ENCODE measurements around the gene KCNIP1.

GRCh38 chr5:170573114-170573513 is 69.3 kb downstream of the KCNIP1 start:
- TF ChIP-seq CTCF (IDR thresholded peaks at IDR 0.05; ENCODE audit: control extremely low read depth in 1 of 3, insufficient read depth in 1 of 3, low read depth in 1 of 3, low read length in 3 of 3) (no peak), BRCA1 (IDR thresholded peaks at IDR 0.05; ENCODE audit: low read depth, low read length) (no peak), KDM1A (IDR thresholded peaks at IDR 0.05; ENCODE audit: borderline replicate concordance, low read length) (no peak), POLR2A (IDR thresholded peaks at IDR 0.05; ENCODE audit: control extremely low read depth in 1 of 2, low read depth in 2 of 2, low read length in 2 of 2) (no peak), EP300 (IDR thresholded peaks at IDR 0.05; ENCODE audit: borderline replicate concordance in 1 of 2, low read depth in 2 of 2, low read length in 2 of 2) (no peak), YY1 (IDR thresholded peaks at IDR 0.05; ENCODE audit: low read depth, low read length) (no peak), HDAC6 (IDR thresholded peaks at IDR 0.05; ENCODE audit: low read depth, low read length) (no peak), E2F6 (IDR thresholded peaks at IDR 0.05) (no peak), TAF1 (IDR thresholded peaks at IDR 0.05; ENCODE audit: low read depth, low read length) (no peak), CEBPB (IDR thresholded peaks at IDR 0.05; ENCODE audit: low read depth, low read length) (no peak), SP2 (IDR thresholded peaks at IDR 0.05; ENCODE audit: low read length) (no peak)

Measured in H1 (cell line).